K562 (cell line): ENCODE measurements around the gene FREM1. TPM values are rescaled to one million over a fixed set of nuclear protein-coding genes. Genes with fewer than 3 reads are reported as not detected.

Experiments
- ATAC-seq: fragments of 200-7000 bp; cut with Tn5 transposase; 3 replicates; pipeline ENCODE4 v1.9.1; 2020; ENCODE audit warnings: moderate library complexity
- BruUV-seq: library from RNA; stranded (reverse); fragments of 400-500 nt; replicated peaks from 2 replicates; lab custom pipeline; 2021; lab: Mats Ljungman, UMichigan
- CTCF ChIA-PET: fragments of 300-600 bp; formaldehyde crosslinking; extraction: SDS; loops from one replicate; lab custom pipeline; 2021; ENCODE audit warnings: low intra/inter-chr PET ratio; lab: Yijun Ruan, JAX
- POLR2A ChIA-PET: fragments of 300-600, 350-650 bp; sonication (Branson Sonifier 250); formaldehyde crosslinking; extraction: SDS; loops from one replicate; lab custom pipeline; 2021; ENCODE audit warnings: antibody characterized with exemption, inconsistent platforms; lab: Yijun Ruan, JAX
- DNase-seq, 4 experiments: peaks; one replicate each; pipeline versions ENCODE4 v3.0.0 to v3.0.0-alpha.2; 2011 to 2018; ENCODE audit warnings: low spot score in 3 of 4, mixed read lengths in 3 of 4; ENCODE audit errors: extremely low read depth in 1 of 4
- FAIRE-seq: peaks from 2 replicates; lab custom pipeline; 2011; peaks lifted over from hg19 to GRCh38; lab: Jason Lieb, UNC
- H2AFZ ChIP-seq: 2 replicates; pipeline ENCODE4 v1.6.0; 2011; ENCODE audit warnings: low read depth, low read length, control low read depth, inconsistent platforms
- H3K27ac ChIP-seq: fragments of 200-600 bp; 3 replicates; pipeline ENCODE4 v1.8.0; 2011; ENCODE audit warnings: low read depth, mild to moderate bottlenecking, control low read depth, inconsistent platforms, low read length, moderate library complexity, mixed read lengths; ENCODE audit errors: extremely low read depth
- H3K27me3 ChIP-seq, 2 experiments: fragments of 300-600 bp in 1 of 2; 2 replicates in 1 of 2; 3 replicates in 1 of 2; pipeline versions ENCODE4 v1.6.0 to v1.8.0; 2011; ENCODE audit warnings: inconsistent platforms in 2 of 2, low read length in 2 of 2, mild to moderate bottlenecking in 1 of 2, mixed read lengths in 1 of 2, moderate library complexity in 1 of 2; ENCODE audit not compliant: control insufficient read depth in 2 of 2, insufficient read depth in 2 of 2
- H3K36me3 ChIP-seq: fragments of 300-600 bp; 3 replicates; pipeline ENCODE4 v1.8.0; 2011; ENCODE audit warnings: mild to moderate bottlenecking, low read length, inconsistent platforms; ENCODE audit not compliant: control insufficient read depth, insufficient read depth
- H3K4me1 ChIP-seq, 2 experiments: fragments of 200-600 bp in 1 of 2; replicated peaks in 1 of 2; 2 replicates in 1 of 2; 3 replicates in 1 of 2; pipeline versions ENCODE4 v1.5.1 to v1.8.0; 2011; ENCODE audit warnings: inconsistent platforms in 2 of 2, low read length in 2 of 2, mild to moderate bottlenecking in 1 of 2, mixed read lengths in 1 of 2, moderate library complexity in 1 of 2; ENCODE audit not compliant: control insufficient read depth in 2 of 2, insufficient read depth in 2 of 2
- H3K4me2 ChIP-seq: 2 replicates; pipeline ENCODE4 v1.6.1; 2011; ENCODE audit warnings: low read length, control low read depth, inconsistent platforms, mixed read lengths; ENCODE audit not compliant: insufficient read depth
- H3K4me3 ChIP-seq: fragments of 200-600 bp; sonication (generic), shearing (Covaris generic); 2 replicates; pipeline ENCODE4 v1.5.1; 2016; ENCODE audit warnings: control low read depth, inconsistent platforms
- H3K79me2 ChIP-seq: fragments of 200-600 bp; 3 replicates; pipeline ENCODE4 v1.8.0; 2011; ENCODE audit warnings: low read length, inconsistent platforms; ENCODE audit not compliant: control insufficient read depth, insufficient read depth
- H3K9ac ChIP-seq, 2 experiments: 2 replicates each; pipeline versions ENCODE4 v1.6.0 to v1.6.1; 2011; ENCODE audit warnings: low read depth in 2 of 2, low read length in 2 of 2, control low read depth in 1 of 2, inconsistent platforms in 1 of 2, mild to moderate bottlenecking in 1 of 2, mixed read lengths in 1 of 2; ENCODE audit not compliant: insufficient read depth in 1 of 2
- H3K9me1 ChIP-seq: one replicate; pipeline ENCODE4 v1.6.0; 2011; ENCODE audit warnings: inconsistent platforms, mild to moderate bottlenecking, low read length, moderate library complexity; ENCODE audit not compliant: control insufficient read depth, insufficient read depth
- H3K9me3 ChIP-seq: replicated peaks from 2 replicates; pipeline ENCODE4 v1.5.1; 2011; ENCODE audit warnings: low read depth, low read length, inconsistent platforms; ENCODE audit not compliant: control insufficient read depth, insufficient read depth
- H4K20me1 ChIP-seq: replicated peaks from 2 replicates; pipeline ENCODE4 v1.6.1; 2011; ENCODE audit warnings: low read length, inconsistent platforms, mixed read lengths; ENCODE audit not compliant: control insufficient read depth, insufficient read depth
- HDAC2 ChIP-seq: fragments of 450-650 bp; IDR thresholded peaks from 2 replicates; pipeline ENCODE4 v1.6.1; 2016; ENCODE audit warnings: mild to moderate bottlenecking
- OTX1 ChIP-seq: fragments of 450-650 bp; formaldehyde crosslinking; IDR thresholded peaks from 2 replicates; pipeline ENCODE4 v1.4.0; 2022; ENCODE audit warnings: mild to moderate bottlenecking
- RAD21 ChIP-seq, 2 experiments: fragments of 250-450 bp in 1 of 2; fragments of 450-650 bp in 1 of 2; sonication (Bioruptor Pico) in 1 of 2; formaldehyde crosslinking in 1 of 2; IDR thresholded peaks in 1 of 2; conservative IDR thresholded peaks in 1 of 2; 2 replicates each; pipeline versions ENCODE4 v1.4.0 to v1.8.0; 2020 to 2022; ENCODE audit warnings: mild to moderate bottlenecking in 2 of 2, moderate library complexity in 1 of 2
- ZBTB7A ChIP-seq: IDR thresholded peaks from 2 replicates; pipeline ENCODE4 v1.6.1; 2011; ENCODE audit warnings: low read depth, mild to moderate bottlenecking, low read length, moderate library complexity, borderline replicate concordance; ENCODE audit not compliant: control insufficient read depth
- WGBS: fragments of 100-300 bp; shearing (Covaris generic); methylation state at CpG from one replicate; pipeline ENCODE4 v1.1.6; 2016; ENCODE audit warnings: low coverage, mixed read lengths; ENCODE audit not compliant: insufficient coverage; ENCODE audit errors: missing lambda C conversion rate; 5-methylcytosine and 5-hydroxymethylcytosine counted together
- in situ Hi-C: fragments of 300-500 bp; cut with MboI; formaldehyde crosslinking; loops from 4 replicates; pipeline ENCODE4 v1.15.0; 2018; ENCODE audit warnings: inconsistent platforms, mixed read lengths
- intact Hi-C: fragments of 100-400 bp; cut with micrococcal nuclease; formaldehyde crosslinking; loops from 2 replicates; pipeline ENCODE4 v1.14.2; 2022
- polyA plus RNA-seq, 8 experiments: library from polyadenylated mRNA; depleted of rRNA in 4 of 8; stranded (reverse) in 5 of 8; unstranded in 3 of 8; fragments of >200 nt; fragmentation: Nextera tagmentation in 2 of 8; fragmentation: Illumina TruSeq in 1 of 8; extraction: Ambion mirVana in 2 of 8; extraction: Trizol in 1 of 8; gene quantifications; 2 replicates each; pipeline versions ENCODE4 v1.2.1 to v1.2.3, GENCODE V29; 2011 to 2014; ENCODE audit warnings: inconsistent platforms in 1 of 8, missing spikeins in 1 of 8
- total RNA-seq, 7 experiments: library from RNA; depleted of rRNA in 6 of 7; stranded (reverse); fragments of >200 nt in 6 of 7; fragmentation: Illumina TruSeq in 2 of 7; extraction: Trizol in 2 of 7; gene quantifications; 2 replicates each; pipeline versions ENCODE4 v1.2.1 to v1.2.3, GENCODE V29; 2011 to 2021; ENCODE audit warnings: low replicate concordance in 1 of 7
- TF ChIP-seq, protein P1 (sequence below), 2 experiments: fragments of 450-650 bp; formaldehyde crosslinking in 1 of 2; IDR thresholded peaks; 2 replicates each; pipeline versions ENCODE4 v1.4.0 to v1.6.1; 2014 to 2020; ENCODE audit warnings: mild to moderate bottlenecking in 2 of 2, borderline replicate concordance in 1 of 2, low read depth in 1 of 2
- TF ChIP-seq, protein P2 (sequence below): fragments of 250-450 bp; sonication (Bioruptor Pico); IDR thresholded peaks from 2 replicates; pipeline ENCODE4 v1.8.0; 2022; ENCODE audit warnings: moderate library complexity, mild to moderate bottlenecking, inconsistent platforms
- TF ChIP-seq, protein P3 (sequence below), 3 experiments: IDR thresholded peaks in 2 of 3; conservative IDR thresholded peaks in 1 of 3; 2 replicates each; pipeline ENCODE4 v1.5.1; 2011 to 2012; ENCODE audit warnings: low read length in 3 of 3, mild to moderate bottlenecking in 3 of 3, control low read depth in 2 of 3, improper control_type of control experiment in 1 of 3, inconsistent platforms in 1 of 3, low read depth in 1 of 3, mixed read lengths in 1 of 3, moderate library complexity in 1 of 3; ENCODE audit not compliant: insufficient read depth in 2 of 3

The FREM1 gene
- total and polyA plus RNA-seq, 9 of the 15 experiments (the other 6 are each of a cell fraction or from before 2014, with no cell fraction given): 0.03 to 0.24 (median 0.13) TPM; not detected in 2

DNA sequence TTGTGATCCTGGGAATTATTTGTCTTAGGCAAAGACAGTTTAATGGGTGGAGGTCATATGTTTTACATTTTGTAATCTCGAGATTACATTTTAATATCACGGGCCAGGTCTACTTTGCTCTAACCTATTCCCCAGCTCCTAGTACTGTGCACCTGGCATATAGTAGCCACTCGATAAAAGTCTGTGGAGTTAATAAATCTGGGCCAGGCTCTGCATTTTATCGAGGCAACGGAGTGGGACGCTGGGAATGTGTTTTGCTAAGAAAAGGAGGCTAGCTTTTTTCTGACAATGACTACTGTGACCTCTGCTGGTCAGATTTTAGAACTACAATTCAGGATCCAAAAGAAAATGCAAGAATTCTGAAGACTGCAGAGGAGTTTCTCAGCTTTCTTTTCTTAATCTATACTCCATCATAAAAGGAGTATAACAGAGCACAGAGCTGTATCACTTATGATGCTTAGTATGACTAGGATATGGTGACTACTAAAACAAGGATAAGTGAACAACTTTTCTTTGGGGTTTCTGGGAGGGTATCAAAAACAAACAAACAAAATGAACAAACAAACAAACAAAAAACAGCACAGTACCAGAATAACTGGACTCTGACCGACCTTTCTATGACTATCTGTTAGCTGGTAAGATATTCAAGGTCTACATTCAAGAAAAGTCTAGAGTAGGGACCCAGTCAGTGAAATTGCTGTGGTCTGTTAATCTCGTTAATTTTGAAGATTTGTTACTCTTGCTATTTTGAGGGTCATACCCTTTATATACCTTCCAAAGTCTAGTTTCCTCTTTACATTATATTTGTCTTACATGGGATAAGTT is 141.6 kb downstream of the FREM1 start:
- H3K27me3 ChIP-seq: no peaks in the 10 kb centered on the region; a peak in 1 of 5 replicates
- no peaks in the 10 kb centered on the region for H3K9me1 ChIP-seq
- H3K4me1 ChIP-seq: no peaks in the 10 kb centered on the region
- no peak overlapping the region for H2AFZ ChIP-seq
- H4K20me1 ChIP-seq: no peaks in the 10 kb centered on the region
- POLR2A ChIA-PET: interaction anchor here (0.6 to 0.7 kb wide), 2 partner anchors 12 to 1080 kb away, joined by 3 to 4 read pairs; no protein-coding TSS in a partner anchor
- no TSS peak for BruUV-seq
- in situ Hi-C loops: loop anchor here (10.0 kb wide), 1 partner anchor 324 kb away; no protein-coding TSS in a partner anchor
- intact Hi-C loops: loop anchor here (1.0 to 10.0 kb wide), 5 partner anchors 152 to 1734 kb away; no protein-coding TSS in a partner anchor
- no peaks in the 10 kb centered on the region for H3K79me2 ChIP-seq
- 6% methylated on average over 8 of the region's 8 CpGs for WGBS
- H3K4me2 ChIP-seq: no peak overlapping the region
- no peaks in the 10 kb centered on the region for H3K9me3 ChIP-seq
- no peak overlapping the region for H3K9ac ChIP-seq
- ATAC-seq (peak; percentile 39; the same call in 2 of the 3 replicates), DNase-seq (peak; percentile 10 to 43 (median 16)), FAIRE-seq (peak; percentile 88)
- no peaks in the 10 kb centered on the region for H3K36me3 ChIP-seq
- H3K4me3 ChIP-seq: no peak overlapping the region
- no peak overlapping the region for H3K27ac ChIP-seq
- CTCF ChIA-PET: interaction anchor here (1.2 to 1.6 kb wide), 3 partner anchors 152 to 416 kb away, joined by 3 to 5 read pairs (median 3); no protein-coding TSS in a partner anchor
- TF ChIP-seq ZBTB7A (no peak), RAD21 (CRISPR knock-in tag; conservative IDR thresholded peaks at IDR 0.05 in 1 of 2, IDR thresholded peaks at IDR 0.05 in 1 of 2) (peak; percentile 61 to 69), OTX1 (CRISPR knock-in tag) (no peak), HDAC2 (no peak)
- TF ChIP-seq, protein P1, sequence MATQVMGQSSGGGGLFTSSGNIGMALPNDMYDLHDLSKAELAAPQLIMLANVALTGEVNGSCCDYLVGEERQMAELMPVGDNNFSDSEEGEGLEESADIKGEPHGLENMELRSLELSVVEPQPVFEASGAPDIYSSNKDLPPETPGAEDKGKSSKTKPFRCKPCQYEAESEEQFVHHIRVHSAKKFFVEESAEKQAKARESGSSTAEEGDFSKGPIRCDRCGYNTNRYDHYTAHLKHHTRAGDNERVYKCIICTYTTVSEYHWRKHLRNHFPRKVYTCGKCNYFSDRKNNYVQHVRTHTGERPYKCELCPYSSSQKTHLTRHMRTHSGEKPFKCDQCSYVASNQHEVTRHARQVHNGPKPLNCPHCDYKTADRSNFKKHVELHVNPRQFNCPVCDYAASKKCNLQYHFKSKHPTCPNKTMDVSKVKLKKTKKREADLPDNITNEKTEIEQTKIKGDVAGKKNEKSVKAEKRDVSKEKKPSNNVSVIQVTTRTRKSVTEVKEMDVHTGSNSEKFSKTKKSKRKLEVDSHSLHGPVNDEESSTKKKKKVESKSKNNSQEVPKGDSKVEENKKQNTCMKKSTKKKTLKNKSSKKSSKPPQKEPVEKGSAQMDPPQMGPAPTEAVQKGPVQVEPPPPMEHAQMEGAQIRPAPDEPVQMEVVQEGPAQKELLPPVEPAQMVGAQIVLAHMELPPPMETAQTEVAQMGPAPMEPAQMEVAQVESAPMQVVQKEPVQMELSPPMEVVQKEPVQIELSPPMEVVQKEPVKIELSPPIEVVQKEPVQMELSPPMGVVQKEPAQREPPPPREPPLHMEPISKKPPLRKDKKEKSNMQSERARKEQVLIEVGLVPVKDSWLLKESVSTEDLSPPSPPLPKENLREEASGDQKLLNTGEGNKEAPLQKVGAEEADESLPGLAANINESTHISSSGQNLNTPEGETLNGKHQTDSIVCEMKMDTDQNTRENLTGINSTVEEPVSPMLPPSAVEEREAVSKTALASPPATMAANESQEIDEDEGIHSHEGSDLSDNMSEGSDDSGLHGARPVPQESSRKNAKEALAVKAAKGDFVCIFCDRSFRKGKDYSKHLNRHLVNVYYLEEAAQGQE (IDR thresholded peaks at IDR 0.05; ENCODE audit: borderline replicate concordance): peak; percentile 51; the same call in 1 of the 2 replicates
- TF ChIP-seq, protein P1 (CRISPR knock-in tag; IDR thresholded peaks at IDR 0.05; ENCODE audit: low read depth): no peak
- TF ChIP-seq, protein P2, sequence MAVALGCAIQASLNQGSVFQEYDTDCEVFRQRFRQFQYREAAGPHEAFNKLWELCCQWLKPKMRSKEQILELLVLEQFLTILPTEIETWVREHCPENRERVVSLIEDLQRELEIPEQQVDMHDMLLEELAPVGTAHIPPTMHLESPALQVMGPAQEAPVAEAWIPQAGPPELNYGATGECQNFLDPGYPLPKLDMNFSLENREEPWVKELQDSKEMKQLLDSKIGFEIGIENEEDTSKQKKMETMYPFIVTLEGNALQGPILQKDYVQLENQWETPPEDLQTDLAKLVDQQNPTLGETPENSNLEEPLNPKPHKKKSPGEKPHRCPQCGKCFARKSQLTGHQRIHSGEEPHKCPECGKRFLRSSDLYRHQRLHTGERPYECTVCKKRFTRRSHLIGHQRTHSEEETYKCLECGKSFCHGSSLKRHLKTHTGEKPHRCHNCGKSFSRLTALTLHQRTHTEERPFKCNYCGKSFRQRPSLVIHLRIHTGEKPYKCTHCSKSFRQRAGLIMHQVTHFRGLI (CRISPR knock-in tag): no peak
- TF ChIP-seq, protein P3, sequence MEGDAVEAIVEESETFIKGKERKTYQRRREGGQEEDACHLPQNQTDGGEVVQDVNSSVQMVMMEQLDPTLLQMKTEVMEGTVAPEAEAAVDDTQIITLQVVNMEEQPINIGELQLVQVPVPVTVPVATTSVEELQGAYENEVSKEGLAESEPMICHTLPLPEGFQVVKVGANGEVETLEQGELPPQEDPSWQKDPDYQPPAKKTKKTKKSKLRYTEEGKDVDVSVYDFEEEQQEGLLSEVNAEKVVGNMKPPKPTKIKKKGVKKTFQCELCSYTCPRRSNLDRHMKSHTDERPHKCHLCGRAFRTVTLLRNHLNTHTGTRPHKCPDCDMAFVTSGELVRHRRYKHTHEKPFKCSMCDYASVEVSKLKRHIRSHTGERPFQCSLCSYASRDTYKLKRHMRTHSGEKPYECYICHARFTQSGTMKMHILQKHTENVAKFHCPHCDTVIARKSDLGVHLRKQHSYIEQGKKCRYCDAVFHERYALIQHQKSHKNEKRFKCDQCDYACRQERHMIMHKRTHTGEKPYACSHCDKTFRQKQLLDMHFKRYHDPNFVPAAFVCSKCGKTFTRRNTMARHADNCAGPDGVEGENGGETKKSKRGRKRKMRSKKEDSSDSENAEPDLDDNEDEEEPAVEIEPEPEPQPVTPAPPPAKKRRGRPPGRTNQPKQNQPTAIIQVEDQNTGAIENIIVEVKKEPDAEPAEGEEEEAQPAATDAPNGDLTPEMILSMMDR (IDR thresholded peaks at IDR 0.05 in 2 of 3, conservative IDR thresholded peaks at IDR 0.05 in 1 of 3; ENCODE audit: insufficient read depth in 2 of 3, low read depth in 1 of 3, low read length in 3 of 3): peak; percentile 35 to 64 (median 51); a peak in 5 of 6 replicates
